ENCODE measurements around the gene PTPRB. TPM values are rescaled to one million over a fixed set of nuclear protein-coding genes. Genes with fewer than 3 reads are reported as not detected.

PTPRB gene
- total and polyA plus RNA-seq, 2 of the 4 experiments (the other 2 are of a cell fraction) = 4.1 to 6.5 TPM

DNA sequence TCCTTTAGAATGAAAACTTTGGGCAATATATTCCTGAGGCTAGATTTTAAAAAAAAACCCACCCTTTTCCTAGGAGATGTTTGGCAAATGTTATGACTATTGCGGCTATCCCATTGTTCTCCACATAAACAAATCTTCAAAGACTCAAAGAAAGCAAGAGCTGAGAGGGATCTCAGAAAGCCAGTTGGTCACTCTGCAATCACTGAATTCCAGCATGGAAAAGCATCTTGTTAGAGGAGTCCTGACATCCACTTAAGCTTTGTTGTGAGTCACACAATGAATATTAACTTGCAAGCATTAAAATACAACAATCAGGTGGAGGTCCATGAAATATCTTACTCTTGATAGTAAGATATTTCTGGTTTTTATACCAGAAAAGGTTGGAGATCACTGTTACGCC is 11.0 kb upstream of the PTPRB start:
- Histone ChIP-seq H2BK5ac (ENCODE audit: low read depth, low read length, poor library complexity, severe bottlenecking) (peak overlapping the region; percentile 59), H2AK5ac (ENCODE audit: low read depth, low read length) (peak overlapping the region; percentile 66; the same call in 1 of the 2 replicates), H4K20me1 (ENCODE audit: insufficient read depth, low read length) (no peaks in the 10 kb centered on the region), H2AFZ (replicated peaks; ENCODE audit: low read length, poor library complexity) (no peak overlapping the region), H2BK120ac (ENCODE audit: low read depth, low read length) (peak overlapping the region; percentile 83), H3K9ac (ENCODE audit: low read depth, low read length) (no peak overlapping the region), H3K4ac (ENCODE audit: low read depth, low read length) (peak overlapping the region; percentile 68; the same call in 1 of the 2 replicates), H3K36me3 (ENCODE audit: control insufficient read depth, insufficient read depth, low read length) (no peaks in the 10 kb centered on the region), H3K4me3 (ENCODE audit: insufficient read depth, low read depth, low read length) (no peak overlapping the region), H4K5ac (ENCODE audit: low read depth, low read length) (peak overlapping the region; percentile 5; the same call in 1 of the 2 replicates), H3K23ac (ENCODE audit: low read depth, low read length) (peak overlapping the region; percentile 82; the same call in 1 of the 2 replicates), H3K9me1 (ENCODE audit: insufficient read depth, low read length) (no peaks in the 10 kb centered on the region), H4K91ac (ENCODE audit: insufficient read depth, low read depth, low read length) (0 out of 2 replicates have a peak overlapping the region, but pooled peaks have one; percentile 17), H3K18ac (ENCODE audit: low read depth, low read length) (peak overlapping the region; percentile 55; the same call in 1 of the 2 replicates), H3K56ac (ENCODE audit: extremely low read depth, insufficient read depth, low read length) (0 out of 2 replicates have a peak overlapping the region, but pooled peaks have one; percentile 16), H3K4me2 (ENCODE audit: low read depth, low read length) (peak overlapping the region; percentile 6; the same call in 1 of the 2 replicates), H2AK9ac (replicated peaks; ENCODE audit: low read depth, low read length, poor library complexity) (no peak overlapping the region), H3K27me3 (ENCODE audit: control insufficient read depth, insufficient read depth, low read length) (no peaks in the 10 kb centered on the region), H4K8ac (ENCODE audit: low read depth in 2 of 2, low read length in 2 of 2) (peak overlapping the region in 1 of 2 experiments; percentile 72; a peak in 2 of 4 replicates), H3K9me3 (ENCODE audit: control insufficient read depth, insufficient read depth, low read length) (no peaks in the 10 kb centered on the region), H2BK15ac (ENCODE audit: low read depth, low read length) (peak overlapping the region; percentile 62; the same call in 1 of the 3 replicates), H2BK20ac (ENCODE audit: low read depth, low read length) (peak overlapping the region; percentile 88), H3K14ac (replicated peaks; ENCODE audit: low read depth, low read length) (peak overlapping the region; percentile 60), H3K4me1 (ENCODE audit: control insufficient read depth, insufficient read depth, low read length) (peaks cover 5% of the 10 kb centered on the region), H3K27ac (ENCODE audit: insufficient read depth, low read length) (no peak overlapping the region), H3K79me1 (ENCODE audit: low read depth in 1 of 2, low read length in 2 of 2) (no peaks in the 10 kb centered on the region)
- no TSS peak for BruUV-seq (replicated peaks)
- no peak for ATAC-seq (ENCODE audit: low read depth)
- intact Hi-C loops (cut with micrococcal nuclease) (no loop called here), dilution Hi-C loops (cut with HindIII; ENCODE audit: low sequenced_read_pairs, unreplicated experiment) (no loop called here), in situ Hi-C loops (cut with MboI; ENCODE audit: low sequenced_read_pairs) (no loop called here)
- ChIA-PET CTCF (no interaction called here), POLR2A (ENCODE audit: unreplicated experiment) (no interaction called here)
- WGBS, 2 experiments (ENCODE audit: extremely low coverage in 2 of 2, insufficient read length in 1 of 2) = no CpG with 5 or more reads among the region's 2 CpGs
- TF ChIP-seq NFE2L2 (IDR thresholded peaks at IDR 0.05; ENCODE audit: low read depth, low read length) (no peak), MAZ (IDR thresholded peaks at IDR 0.05; ENCODE audit: borderline replicate concordance, low read depth, low read length) (no peak), SMC3 (IDR thresholded peaks at IDR 0.05; ENCODE audit: low read depth, low read length) (no peak), MXI1 (IDR thresholded peaks at IDR 0.05; ENCODE audit: borderline replicate concordance, low read depth, low read length) (no peak), CEBPB (IDR thresholded peaks at IDR 0.05; ENCODE audit: low read depth, low read length) (no peak), POLR2A (IDR thresholded peaks at IDR 0.05; ENCODE audit: low read depth, low read length) (no peak), RAD21 (IDR thresholded peaks at IDR 0.05; ENCODE audit: low read length) (no peak), MAFK (IDR thresholded peaks at IDR 0.05; ENCODE audit: low read depth, low read length) (no peak), RCOR1 (IDR thresholded peaks at IDR 0.05; ENCODE audit: insufficient replicate concordance, low read length) (no peak), FOS (IDR thresholded peaks at IDR 0.05; ENCODE audit: low read depth, low read length) (no peak), BHLHE40 (IDR thresholded peaks at IDR 0.05; ENCODE audit: low read depth, low read length) (no peak), CHD1 (IDR thresholded peaks at IDR 0.05; ENCODE audit: low read depth, low read length) (no peak), RFX5 (IDR thresholded peaks at IDR 0.05; ENCODE audit: low read depth, low read length) (no peak)
- TF ChIP-seq, protein P1, sequence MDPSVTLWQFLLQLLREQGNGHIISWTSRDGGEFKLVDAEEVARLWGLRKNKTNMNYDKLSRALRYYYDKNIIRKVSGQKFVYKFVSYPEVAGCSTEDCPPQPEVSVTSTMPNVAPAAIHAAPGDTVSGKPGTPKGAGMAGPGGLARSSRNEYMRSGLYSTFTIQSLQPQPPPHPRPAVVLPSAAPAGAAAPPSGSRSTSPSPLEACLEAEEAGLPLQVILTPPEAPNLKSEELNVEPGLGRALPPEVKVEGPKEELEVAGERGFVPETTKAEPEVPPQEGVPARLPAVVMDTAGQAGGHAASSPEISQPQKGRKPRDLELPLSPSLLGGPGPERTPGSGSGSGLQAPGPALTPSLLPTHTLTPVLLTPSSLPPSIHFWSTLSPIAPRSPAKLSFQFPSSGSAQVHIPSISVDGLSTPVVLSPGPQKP (IDR thresholded peaks at IDR 0.05; ENCODE audit: borderline replicate concordance, low read depth, low read length) = no peak
- TF ChIP-seq, protein P2, sequence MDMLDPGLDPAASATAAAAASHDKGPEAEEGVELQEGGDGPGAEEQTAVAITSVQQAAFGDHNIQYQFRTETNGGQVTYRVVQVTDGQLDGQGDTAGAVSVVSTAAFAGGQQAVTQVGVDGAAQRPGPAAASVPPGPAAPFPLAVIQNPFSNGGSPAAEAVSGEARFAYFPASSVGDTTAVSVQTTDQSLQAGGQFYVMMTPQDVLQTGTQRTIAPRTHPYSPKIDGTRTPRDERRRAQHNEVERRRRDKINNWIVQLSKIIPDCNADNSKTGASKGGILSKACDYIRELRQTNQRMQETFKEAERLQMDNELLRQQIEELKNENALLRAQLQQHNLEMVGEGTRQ (IDR thresholded peaks at IDR 0.05; ENCODE audit: low read depth, low read length) = no peak
- TF ChIP-seq, protein P3, sequence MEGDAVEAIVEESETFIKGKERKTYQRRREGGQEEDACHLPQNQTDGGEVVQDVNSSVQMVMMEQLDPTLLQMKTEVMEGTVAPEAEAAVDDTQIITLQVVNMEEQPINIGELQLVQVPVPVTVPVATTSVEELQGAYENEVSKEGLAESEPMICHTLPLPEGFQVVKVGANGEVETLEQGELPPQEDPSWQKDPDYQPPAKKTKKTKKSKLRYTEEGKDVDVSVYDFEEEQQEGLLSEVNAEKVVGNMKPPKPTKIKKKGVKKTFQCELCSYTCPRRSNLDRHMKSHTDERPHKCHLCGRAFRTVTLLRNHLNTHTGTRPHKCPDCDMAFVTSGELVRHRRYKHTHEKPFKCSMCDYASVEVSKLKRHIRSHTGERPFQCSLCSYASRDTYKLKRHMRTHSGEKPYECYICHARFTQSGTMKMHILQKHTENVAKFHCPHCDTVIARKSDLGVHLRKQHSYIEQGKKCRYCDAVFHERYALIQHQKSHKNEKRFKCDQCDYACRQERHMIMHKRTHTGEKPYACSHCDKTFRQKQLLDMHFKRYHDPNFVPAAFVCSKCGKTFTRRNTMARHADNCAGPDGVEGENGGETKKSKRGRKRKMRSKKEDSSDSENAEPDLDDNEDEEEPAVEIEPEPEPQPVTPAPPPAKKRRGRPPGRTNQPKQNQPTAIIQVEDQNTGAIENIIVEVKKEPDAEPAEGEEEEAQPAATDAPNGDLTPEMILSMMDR (conservative IDR thresholded peaks at IDR 0.05; ENCODE audit: low read depth, low read length) = no peak
- peak; percentile 43 for DNase-seq
